SK-N-SH (cell line): ENCODE results near the gene CTXN3.

ENCODE experiments used
- ELF1 ChIP-seq: IDR thresholded peaks from 2 replicates; pipeline ENCODE4 v1.4.0; 2012
- EP300 ChIP-seq, 2 experiments: IDR thresholded peaks; 2 replicates each; pipeline versions ENCODE4 v1.4.0 to v1.6.1; 2012; ENCODE audit warnings: borderline replicate concordance in 1 of 2, low read depth in 1 of 2, low read length in 1 of 2
- JUND ChIP-seq: IDR thresholded peaks from 2 replicates; pipeline ENCODE4 v1.4.0; 2012
- NRF1 ChIP-seq: IDR thresholded peaks from 2 replicates; pipeline ENCODE4 v1.6.1; 2012; ENCODE audit warnings: low read depth, mild to moderate bottlenecking, low read length
- YY1 ChIP-seq: IDR thresholded peaks from 2 replicates; pipeline ENCODE4 v1.4.0; 2012; ENCODE audit warnings: low read depth, mild to moderate bottlenecking
- TF ChIP-seq, protein P1 (sequence below): fragments of 200-600 bp; sonication (generic); IDR thresholded peaks from 2 replicates; pipeline ENCODE4 v1.6.1; 2017; ENCODE audit warnings: antibody characterized with exemption, mild to moderate bottlenecking, moderate library complexity

GRCh38 chr5:127609957-127610356 is 38.9 kb upstream of the CTXN3 start:
- TF ChIP-seq NRF1 (no peak), ELF1 (no peak), EP300 (IDR thresholded peaks at IDR 0.05; ENCODE audit: borderline replicate concordance in 1 of 2, low read depth in 1 of 2, low read length in 1 of 2) (no peak), JUND (no peak), YY1 (no peak)
- TF ChIP-seq, protein P1, sequence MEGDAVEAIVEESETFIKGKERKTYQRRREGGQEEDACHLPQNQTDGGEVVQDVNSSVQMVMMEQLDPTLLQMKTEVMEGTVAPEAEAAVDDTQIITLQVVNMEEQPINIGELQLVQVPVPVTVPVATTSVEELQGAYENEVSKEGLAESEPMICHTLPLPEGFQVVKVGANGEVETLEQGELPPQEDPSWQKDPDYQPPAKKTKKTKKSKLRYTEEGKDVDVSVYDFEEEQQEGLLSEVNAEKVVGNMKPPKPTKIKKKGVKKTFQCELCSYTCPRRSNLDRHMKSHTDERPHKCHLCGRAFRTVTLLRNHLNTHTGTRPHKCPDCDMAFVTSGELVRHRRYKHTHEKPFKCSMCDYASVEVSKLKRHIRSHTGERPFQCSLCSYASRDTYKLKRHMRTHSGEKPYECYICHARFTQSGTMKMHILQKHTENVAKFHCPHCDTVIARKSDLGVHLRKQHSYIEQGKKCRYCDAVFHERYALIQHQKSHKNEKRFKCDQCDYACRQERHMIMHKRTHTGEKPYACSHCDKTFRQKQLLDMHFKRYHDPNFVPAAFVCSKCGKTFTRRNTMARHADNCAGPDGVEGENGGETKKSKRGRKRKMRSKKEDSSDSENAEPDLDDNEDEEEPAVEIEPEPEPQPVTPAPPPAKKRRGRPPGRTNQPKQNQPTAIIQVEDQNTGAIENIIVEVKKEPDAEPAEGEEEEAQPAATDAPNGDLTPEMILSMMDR = no peak
